DMS153 treated with DMSO at 0.1 percent for 48 hours (cell line): Measurements from ENCODE around the gene CR1.
"Not testable (repeated sequence)": the region's sequence is repeated elsewhere in the genome, so short reads cannot be mapped to it uniquely, and the experiment has no call there.

Experiments
- DNase-seq: peaks from one replicate; lab custom pipeline; 2025; ENCODE audit not compliant: unreplicated experiment; lab: John Stamatoyannopoulos, UW

The CR1 gene

DNA sequence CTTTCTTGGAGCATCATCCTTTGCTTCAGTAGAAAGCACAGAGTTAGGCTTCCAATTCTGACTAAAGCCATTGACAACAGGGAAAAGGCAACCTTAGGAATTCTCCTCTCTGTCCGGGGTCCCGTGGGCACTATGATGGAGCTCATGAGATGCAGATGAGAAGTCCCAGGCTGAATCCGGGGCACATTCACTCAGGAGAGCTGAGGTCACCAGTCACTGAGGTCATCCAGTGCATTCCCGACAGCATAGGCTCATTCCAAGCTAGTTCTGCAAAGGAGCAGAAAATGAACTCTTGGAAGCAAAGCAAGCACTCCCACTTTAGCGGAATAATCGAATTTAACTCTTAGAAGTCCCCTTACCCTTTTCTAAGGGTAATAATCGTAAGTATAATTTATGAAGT lies 6.8 kb downstream of the CR1 start:
- DNase-seq = no peak

DNA sequence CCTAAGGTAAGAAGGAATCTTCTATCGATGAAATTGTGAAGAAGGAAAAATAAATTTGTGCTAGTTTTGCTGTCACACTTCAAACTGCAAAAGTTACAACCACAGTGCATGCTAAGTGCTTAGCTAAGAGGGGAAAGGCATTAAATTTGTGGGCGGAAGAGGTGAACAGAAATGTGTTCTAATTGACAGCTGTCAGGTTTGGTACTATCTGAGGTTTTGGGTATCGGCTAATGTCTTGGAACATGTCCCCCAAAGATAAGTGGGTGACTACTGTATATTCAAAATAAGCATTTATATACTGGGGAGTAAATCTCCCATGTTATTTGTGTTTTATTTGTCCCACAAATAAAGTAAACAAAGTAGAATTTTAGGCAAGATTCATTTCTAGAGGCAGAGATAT lies 8.0 kb downstream of the CR1 start:
- no peak for DNase-seq

DNA sequence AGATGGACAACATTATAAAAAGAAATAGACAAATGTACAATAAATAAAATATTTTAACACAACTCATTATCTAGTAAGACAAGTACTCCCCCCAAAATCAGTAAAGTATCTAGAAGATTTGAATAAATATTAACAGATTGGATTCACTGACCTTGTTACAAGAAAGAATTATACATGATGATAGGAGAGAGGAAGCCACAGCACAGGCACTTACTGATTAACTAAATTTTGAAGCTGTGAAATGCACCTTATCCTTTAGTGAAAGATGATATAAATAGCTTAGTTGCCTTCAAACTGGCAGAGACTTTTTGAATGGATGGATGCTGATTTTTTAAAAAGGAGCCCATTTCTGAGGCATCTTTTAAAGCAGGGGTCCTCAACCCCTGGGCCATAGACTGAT lies 8.5 kb downstream of the CR1 start:
- no peak for DNase-seq

GRCh38 chr1:207510444-207510843 lies 14.5 kb downstream of the CR1 start:
- no peak for DNase-seq

DNA sequence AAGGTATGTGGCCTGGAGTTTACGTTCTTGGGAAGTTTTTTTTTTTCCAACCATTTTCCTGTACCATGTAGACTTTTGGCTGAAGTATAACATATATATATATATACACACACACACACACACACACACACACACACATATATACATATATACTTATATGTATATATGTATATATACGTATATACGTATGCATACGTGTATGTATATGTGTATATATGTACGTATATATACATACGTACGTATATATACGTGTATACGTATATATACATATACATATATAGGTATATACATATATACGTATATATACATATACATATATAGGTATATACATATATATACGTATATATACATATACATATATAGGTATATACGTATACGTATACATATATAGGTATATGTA lies 18.9 kb downstream of the CR1 start:
- DNase-seq = no peak

GRCh38 chr1:207516729-207517128 lies 20.8 kb downstream of the CR1 start:
- DNase-seq = no peak

- no peak for DNase-seq
Measured at GRCh38 chr1:207518608-207519236, 22.8 kb downstream of the CR1 start.

DNA sequence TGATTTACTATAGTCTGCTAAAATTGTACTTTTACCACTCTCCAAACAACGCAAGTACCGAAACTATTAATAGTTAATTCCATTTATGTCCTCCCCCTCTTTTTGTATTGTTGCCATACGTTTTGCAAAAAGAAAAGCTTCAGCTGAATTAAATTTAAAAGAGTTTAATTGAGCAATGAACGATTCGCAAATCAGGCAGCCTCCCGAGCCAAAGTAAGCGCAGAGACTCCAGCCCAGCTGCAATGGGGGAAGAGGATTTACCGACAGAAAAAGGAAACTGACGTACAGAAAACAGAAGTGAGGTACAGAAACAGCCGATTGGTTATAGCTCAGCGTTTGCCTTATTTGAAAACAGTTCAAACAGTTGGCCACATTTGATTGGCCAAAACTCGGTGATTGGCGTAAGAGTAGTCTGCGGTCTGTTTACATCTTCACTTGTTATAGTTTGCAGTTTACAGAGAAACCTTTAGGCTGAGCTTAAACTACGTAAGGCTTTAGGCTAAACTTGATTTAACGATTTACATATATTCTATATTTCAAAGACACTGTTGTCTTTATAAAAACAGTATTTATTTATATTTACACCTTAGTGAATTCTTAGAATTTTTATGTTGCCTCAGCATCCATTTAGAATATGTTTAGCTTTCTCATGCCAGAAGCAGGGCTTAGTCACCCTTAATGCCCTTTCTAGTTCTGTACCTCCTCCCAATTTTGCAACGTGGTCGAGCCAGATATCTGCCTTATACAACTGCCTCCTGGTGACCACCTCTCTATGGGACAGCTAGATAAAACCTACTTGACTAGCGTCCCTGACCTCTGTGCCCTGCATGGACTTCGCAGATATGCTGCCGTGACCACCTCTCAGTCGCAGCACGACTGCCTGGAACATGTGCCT lies 23.8 kb downstream of the CR1 start:
- DNase-seq = no peak

GRCh38 chr1:207520400-207521345 lies 24.7 kb downstream of the CR1 start:
- not testable (repeated sequence) for DNase-seq

- not testable (repeated sequence) for DNase-seq
Measured at GRCh38 chr1:207525239-207525638, 29.3 kb downstream of the CR1 start.

- not testable (repeated sequence) for DNase-seq
Measured at GRCh38 chr1:207528401-207528800, 32.4 kb downstream of the CR1 start.

DNA sequence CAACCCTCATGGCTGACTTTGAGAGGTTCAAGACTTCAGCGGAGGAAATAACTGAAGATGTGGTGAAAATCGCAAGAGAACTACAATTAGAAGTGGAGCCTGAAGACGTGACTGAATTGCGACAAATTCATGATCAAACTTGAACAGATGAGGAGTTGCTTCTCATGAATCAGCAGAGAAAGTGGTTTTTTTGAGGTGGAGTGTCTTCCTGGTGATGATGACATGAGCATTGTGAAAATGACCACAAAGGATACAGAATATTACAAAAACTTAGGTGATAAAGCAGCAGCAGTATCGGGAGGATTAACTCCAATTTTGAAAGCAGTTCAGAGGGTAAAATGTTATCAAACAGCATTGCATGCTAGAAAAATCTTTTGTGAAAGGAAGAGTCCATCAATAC lies 40.3 kb downstream of the CR1 start:
- DNase-seq = not testable (repeated sequence)

DNA sequence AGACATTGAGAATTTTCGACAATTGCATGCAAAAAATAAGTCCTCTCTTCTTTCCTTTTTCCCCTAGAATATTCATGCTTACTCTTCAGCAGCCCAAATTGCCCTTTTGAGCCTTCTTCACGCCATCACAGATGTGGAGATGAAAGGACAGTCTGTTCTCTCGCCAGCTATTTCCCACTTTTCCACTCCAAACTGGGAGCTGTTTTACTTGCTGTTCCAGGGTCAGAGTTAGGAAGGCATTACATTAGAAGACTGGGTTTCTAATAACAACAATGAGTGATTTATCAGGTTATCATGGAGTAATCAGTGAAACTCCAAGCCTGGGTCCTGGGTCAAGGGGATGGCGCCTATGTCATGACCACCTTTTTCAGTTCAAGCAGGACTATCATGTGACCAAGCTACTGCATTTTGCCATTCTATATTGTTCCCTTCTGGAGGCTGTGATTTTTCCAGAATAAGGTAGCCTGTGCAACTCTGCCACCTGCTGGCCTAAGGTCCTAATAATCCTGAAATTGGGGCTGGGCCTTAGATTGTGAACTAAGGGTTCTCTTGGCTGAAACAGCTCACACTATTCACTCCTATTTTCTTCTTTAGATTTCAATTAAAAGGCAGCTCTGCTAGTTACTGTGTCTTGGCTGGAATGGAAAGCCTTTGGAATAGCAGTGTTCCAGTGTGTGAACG lies 50.9 kb downstream of the CR1 start:
- DNase-seq = not testable (repeated sequence)

GRCh38 chr1:207554823-207555222 lies 58.9 kb downstream of the CR1 start:
- not testable (repeated sequence) for DNase-seq

GRCh38 chr1:207565546-207566468 lies 69.8 kb downstream of the CR1 start:
- no peak for DNase-seq

GRCh38 chr1:207571926-207572325 lies 76.0 kb downstream of the CR1 start:
- not testable (repeated sequence) for DNase-seq

DNA sequence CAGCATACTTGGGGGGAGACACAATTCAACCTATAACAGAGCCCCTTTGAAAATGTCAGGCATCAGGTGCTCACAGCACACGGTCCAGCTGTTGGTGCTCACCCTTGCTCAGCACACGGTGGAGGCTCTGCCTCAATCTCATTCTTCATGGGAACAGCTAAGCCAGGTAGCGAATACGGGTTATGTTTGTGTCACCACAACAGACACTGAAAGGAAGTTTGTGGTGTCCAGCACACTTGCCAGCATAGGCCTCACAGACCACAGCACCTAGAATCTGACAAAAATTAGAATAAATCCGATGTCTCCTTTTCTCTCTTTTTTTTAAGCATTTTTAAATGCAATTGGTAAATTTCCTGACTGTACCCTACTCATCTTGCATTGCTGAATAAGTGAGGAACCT lies 77.1 kb downstream of the CR1 start:
- DNase-seq = not testable (repeated sequence)

DNA sequence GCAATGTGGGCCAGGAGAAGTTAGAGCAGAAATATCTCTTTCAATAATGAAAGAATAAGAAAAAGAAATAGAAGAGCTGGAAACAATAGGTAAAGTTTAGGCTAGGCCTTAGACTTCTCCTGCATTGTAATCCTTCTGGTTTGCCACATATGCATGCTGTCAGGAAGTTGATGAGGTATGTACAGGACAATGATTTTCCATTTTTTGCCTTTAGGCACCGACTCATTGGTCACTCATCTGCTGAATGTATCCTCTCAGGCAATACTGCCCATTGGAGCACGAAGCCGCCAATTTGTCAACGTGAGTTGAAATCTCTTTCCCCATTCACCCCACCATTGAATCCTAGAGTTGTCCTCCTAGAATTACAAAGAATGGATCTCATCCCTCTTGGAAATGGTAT lies 79.4 kb downstream of the CR1 start:
- not testable (repeated sequence) for DNase-seq

GRCh38 chr1:207578796-207579435 lies 83.0 kb downstream of the CR1 start:
- no peak for DNase-seq
